Gastrocnemius medialis (tissue), 4 donors: ENCODE measurements around the gene BTF3. TPM values are rescaled to one million over a fixed set of nuclear protein-coding genes. Genes with fewer than 3 reads are reported as not detected.

Experiments
- ATAC-seq, 2 donors: fragments of 150-250 bp; one replicate each; pipeline ENCODE4 v1.9.1; 2016
- DNase-seq, 2 donors: peaks; one replicate each; pipeline ENCODE4 v3.0.0-alpha.2; 2019
- H3K27ac ChIP-seq, 4 donors: fragments of 200-600 bp; sonication (generic); 1 replicate in 1 of 4; 2 replicates in 3 of 4; pipeline ENCODE4 v1.5.1; 2016 to 2018; ENCODE audit warnings: mild to moderate bottlenecking in 2 of 4, moderate library complexity in 1 of 4
- H3K27me3 ChIP-seq, 3 donors: fragments of 200-600 bp; sonication (generic) in 2 of 3; 1 replicate in 1 of 3; 2 replicates in 2 of 3; pipeline versions ENCODE4 v1.5.1 to v1.6.0; 2016 to 2019; ENCODE audit warnings: mild to moderate bottlenecking in 1 of 3, moderate library complexity in 1 of 3
- H3K36me3 ChIP-seq, 2 donors: fragments of 200-600 bp; sonication (generic) in 1 of 2; one replicate each; pipeline ENCODE4 v1.5.1; 2017 to 2018
- H3K4me1 ChIP-seq, 2 donors: fragments of 200-600 bp; sonication (generic) in 1 of 2; one replicate each; pipeline ENCODE4 v1.5.1; 2016 to 2017; ENCODE audit warnings: mild to moderate bottlenecking in 2 of 2
- H3K4me3 ChIP-seq, 4 donors: fragments of 200-600 bp; sonication (generic) in 3 of 4; 1 replicate in 1 of 4; 2 replicates in 3 of 4; pipeline ENCODE4 v1.5.1; 2016 to 2019; ENCODE audit warnings: mild to moderate bottlenecking in 2 of 4
- H3K9me3 ChIP-seq, 3 donors: fragments of 200-600 bp; sonication (generic) in 2 of 3; 1 replicate in 1 of 3; 2 replicates in 2 of 3; pipeline ENCODE4 v1.5.1; 2016 to 2019
- CTCF ChIP-seq, 5 experiments: fragments of 450-650 bp in 3 of 5; fragments of 200-600 bp in 2 of 5; sonication (generic) in 2 of 5; IDR thresholded peaks in 4 of 5; conservative IDR thresholded peaks in 1 of 5; 1 replicate in 4 of 5; 2 replicates in 1 of 5; pipeline ENCODE4 v1.5.1; 2016 to 2019; ENCODE audit warnings: antibody characterized with exemption in 5 of 5, mild to moderate bottlenecking in 3 of 5, moderate library complexity in 3 of 5
- POLR2A ChIP-seq, 2 donors: fragments of 450-650 bp; IDR thresholded peaks; one replicate each; pipeline ENCODE4 v1.6.1; 2017; ENCODE audit warnings: antibody characterized with exemption in 2 of 2, mild to moderate bottlenecking in 2 of 2, moderate library complexity in 2 of 2
- in situ Hi-C, 4 donors: fragments of 200-750 bp; cut with MboI; loops; one replicate each; pipeline versions ENCODE4 v1.15.0 to v1.8.0; 2017; ENCODE audit warnings: low sequenced_read_pairs in 4 of 4
- intact Hi-C: fragments of 100-400 bp; cut with DNase I; formaldehyde crosslinking; loops from one replicate; pipeline ENCODE4 v1.15.1; 2023; ENCODE audit warnings: low total_unique reads
- total RNA-seq, 4 donors: library from RNA; depleted of rRNA; stranded (reverse); fragments of >200 nt; gene quantifications; one replicate each; pipeline versions ENCODE4 v1.1.0 to v1.2.3, GENCODE V29; 2016

BTF3 gene
- total RNA-seq, 4 donors from 2014 or later: 517 to 641 (median 546) TPM

- Histone ChIP-seq H3K27ac (no peak overlapping the region), H3K4me3 (no peak overlapping the region), H3K27me3 (no peaks in the 10 kb centered on the region), H3K36me3 (peaks cover 0 to 23% of the 10 kb centered on the region in 2 donors), H3K9me3 (no peaks in the 10 kb centered on the region), H3K4me1 (no peaks in the 10 kb centered on the region)
- TF ChIP-seq CTCF (IDR thresholded peaks at IDR 0.05 in 4 of 5, conservative IDR thresholded peaks at IDR 0.05 in 1 of 5): no peak
- no peak for TF ChIP-seq POLR2A (IDR thresholded peaks at IDR 0.05)
- in situ Hi-C loops: loop anchor here in 1 of 4 donors (25.0 kb wide), 1 partner anchor 1212 kb away; the partner anchor contains the start of genes GFM2 and NSA2
- no peak for DNase-seq
- intact Hi-C loops: no loop called here
- no peak for ATAC-seq
Measured at GRCh38 chr5:73550016-73550415, 51.8 kb downstream of the BTF3 start.

- in situ Hi-C loops (loop anchor here in 1 of 4 donors (25.0 kb wide), 1 partner anchor 1210 kb away; the partner anchor contains the start of genes GFM2 and NSA2), intact Hi-C loops (no loop called here)
- ATAC-seq (no peak), DNase-seq (no peak)
- no peak overlapping the region for H3K27ac ChIP-seq
- H3K4me3 ChIP-seq: no peak overlapping the region
- H3K27me3 ChIP-seq: no peaks in the 10 kb centered on the region
- H3K4me1 ChIP-seq: no peaks in the 10 kb centered on the region
- H3K9me3 ChIP-seq: no peaks in the 10 kb centered on the region
- TF ChIP-seq POLR2A (IDR thresholded peaks at IDR 0.05): no peak
- TF ChIP-seq CTCF (IDR thresholded peaks at IDR 0.05 in 4 of 5, conservative IDR thresholded peaks at IDR 0.05 in 1 of 5): no peak
- H3K36me3 ChIP-seq: peaks cover 0 to 49% of the 10 kb centered on the region in 2 donors
Measured at GRCh38 chr5:73552642-73553041, 54.4 kb downstream of the BTF3 start.

Other genes starting within 250 kb of the BTF3 start
- under 1 TPM in 3 of 4 donors, not detected in 1; 0.33 to 0.49 (median 0.41) TPM for gene FOXD1, start 49.7 kb upstream of the BTF3 start, total RNA-seq
- gene ANKRA2, start 67.2 kb downstream of the BTF3 start, total RNA-seq: 10 to 100 TPM in 3 of 4 donors, 1 to 10 TPM in 1; 9.2 to 17.1 (median 12.7) TPM
- gene UTP15, start 67.3 kb downstream of the BTF3 start, total RNA-seq: 10 to 100 TPM in 3 of 4 donors, 1 to 10 TPM in 1; 8.3 to 26.9 (median 15.4) TPM
- gene ARHGEF28, start 127.8 kb downstream of the BTF3 start, total RNA-seq: 1 to 10 TPM in 2 of 4 donors, under 1 TPM in 2; 0.52 to 1.2 (median 0.98) TPM